Central memory CD8-positive, alpha-beta T cell (primary cell): ENCODE data around the gene CAMTA1.

ENCODE experiments used
- ATAC-seq: fragments of 150-1000 bp; cut with Tn5 transposase; replicated peaks from 2 replicates; pipeline ENCODE4 v1.10.0; 2022; ENCODE audit warnings: mild to moderate bottlenecking, moderate FRiP score, moderate number of reproducible peaks; ENCODE audit not compliant: poor library complexity, severe bottlenecking; ENCODE audit errors: extremely low read depth
- DNase-seq, 2 donors: peaks; one replicate each; pipeline ENCODE4 v3.0.0; 2021; ENCODE audit warnings: low spot score in 2 of 2
- H3K27ac Mint-ChIP-seq: one replicate; pipeline ENCODE4 v1.8.0; 2022; ENCODE audit warnings: low read depth, mild to moderate bottlenecking, moderate library complexity, mixed read lengths
- H3K27me3 Mint-ChIP-seq: one replicate; pipeline ENCODE4 v1.8.0; 2022; ENCODE audit warnings: mixed read lengths
- H3K36me3 Mint-ChIP-seq: one replicate; pipeline ENCODE4 v1.8.0; 2022; ENCODE audit warnings: mild to moderate bottlenecking, moderate library complexity, mixed read lengths; ENCODE audit not compliant: insufficient read depth
- H3K4me1 Mint-ChIP-seq: one replicate; pipeline ENCODE4 v1.8.0; 2022; ENCODE audit warnings: mixed read lengths
- H3K4me3 Mint-ChIP-seq: one replicate; pipeline ENCODE4 v1.8.0; 2022; ENCODE audit warnings: mild to moderate bottlenecking, moderate library complexity, mixed read lengths
- H3K9me3 Mint-ChIP-seq: one replicate; pipeline ENCODE4 v1.8.0; 2022; ENCODE audit warnings: mixed read lengths

The CAMTA1 gene

GRCh38 chr1:7677111-7677510 lies 891.9 kb downstream of the CAMTA1 start:
- Mint-ChIP-seq H3K9me3 (no peaks in the 10 kb centered on the region), H3K4me1 (no peaks in the 10 kb centered on the region), H3K36me3 (no peaks in the 10 kb centered on the region), H3K4me3 (no peak overlapping the region), H3K27ac (no peak overlapping the region), H3K27me3 (peaks cover 21% of the 10 kb centered on the region)
- no peak for DNase-seq
- no peak for ATAC-seq

GRCh38 chr1:7677815-7678214 lies 892.6 kb downstream of the CAMTA1 start:
- H3K36me3 Mint-ChIP-seq: no peaks in the 10 kb centered on the region
- no peak for ATAC-seq

GRCh38 chr1:7678491-7679158 lies 893.4 kb downstream of the CAMTA1 start:
- DNase-seq: no peak

More at GRCh38 chr1:7677815-7678214, 892.6 kb downstream of the CAMTA1 start:
- Mint-ChIP-seq H3K9me3 (no peaks in the 10 kb centered on the region), H3K27me3 (peaks cover 21% of the 10 kb centered on the region), H3K4me3 (no peak overlapping the region), H3K4me1 (no peaks in the 10 kb centered on the region), H3K27ac (no peak overlapping the region)
- DNase-seq: no peak

GRCh38 chr1:7679159-7679872 lies 894.1 kb downstream of the CAMTA1 start:
- Mint-ChIP-seq H3K9me3 (no peaks in the 10 kb centered on the region), H3K4me3 (peak overlapping the region; percentile 65), H3K4me1 (no peaks in the 10 kb centered on the region), H3K27ac (no peak overlapping the region), H3K27me3 (peaks cover 16% of the 10 kb centered on the region), H3K36me3 (no peaks in the 10 kb centered on the region)
- ATAC-seq (no peak), DNase-seq (no peak)

More at GRCh38 chr1:7678491-7679158, 893.4 kb downstream of the CAMTA1 start:
- Mint-ChIP-seq H3K4me1 (no peaks in the 10 kb centered on the region), H3K27ac (no peak overlapping the region), H3K27me3 (peaks cover 21% of the 10 kb centered on the region), H3K4me3 (peak overlapping the region; percentile 65), H3K36me3 (no peaks in the 10 kb centered on the region), H3K9me3 (no peaks in the 10 kb centered on the region)
- ATAC-seq: no peak

- Mint-ChIP-seq H3K9me3 (no peaks in the 10 kb centered on the region), H3K4me1 (no peaks in the 10 kb centered on the region), H3K4me3 (peak overlapping the region; percentile 65), H3K36me3 (no peaks in the 10 kb centered on the region), H3K27me3 (peaks cover 16% of the 10 kb centered on the region), H3K27ac (no peak overlapping the region)
- ATAC-seq: no peak
- DNase-seq: no peak
Measured at GRCh38 chr1:7679873-7680206, 894.6 kb downstream of the CAMTA1 start.

- Mint-ChIP-seq H3K9me3 (no peaks in the 10 kb centered on the region), H3K4me3 (peak overlapping the region; percentile 65), H3K4me1 (no peaks in the 10 kb centered on the region), H3K27me3 (peaks cover 16% of the 10 kb centered on the region), H3K36me3 (no peaks in the 10 kb centered on the region), H3K27ac (no peak overlapping the region)
- peak; percentile 28 for ATAC-seq
- DNase-seq: no peak
Measured at GRCh38 chr1:7680207-7680954, 895.1 kb downstream of the CAMTA1 start.

GRCh38 chr1:7680955-7681268 lies 895.7 kb downstream of the CAMTA1 start:
- ATAC-seq (no peak), DNase-seq (no peak)
- Mint-ChIP-seq H3K27ac (no peak overlapping the region), H3K27me3 (peaks cover 16% of the 10 kb centered on the region), H3K36me3 (no peaks in the 10 kb centered on the region), H3K4me1 (no peaks in the 10 kb centered on the region), H3K9me3 (no peaks in the 10 kb centered on the region), H3K4me3 (peak overlapping the region; percentile 65)

- no peak for ATAC-seq
- Mint-ChIP-seq H3K4me3 (peak overlapping the region; percentile 6), H3K27me3 (peaks cover 20% of the 10 kb centered on the region), H3K4me1 (no peaks in the 10 kb centered on the region), H3K27ac (no peak overlapping the region), H3K36me3 (no peaks in the 10 kb centered on the region), H3K9me3 (no peaks in the 10 kb centered on the region)
- DNase-seq: no peak
Measured at GRCh38 chr1:7681401-7681800, 896.1 kb downstream of the CAMTA1 start.

GRCh38 chr1:7683521-7683920 lies 898.3 kb downstream of the CAMTA1 start:
- ATAC-seq (no peak), DNase-seq (no peak)
- no peaks in the 10 kb centered on the region for H3K9me3 Mint-ChIP-seq
- peaks cover 31% of the 10 kb centered on the region for H3K27me3 Mint-ChIP-seq
- no peak overlapping the region for H3K4me3 Mint-ChIP-seq
- H3K27ac Mint-ChIP-seq: no peak overlapping the region
- H3K36me3 Mint-ChIP-seq: no peaks in the 10 kb centered on the region
- H3K4me1 Mint-ChIP-seq: no peaks in the 10 kb centered on the region

- no peaks in the 10 kb centered on the region for H3K9me3 Mint-ChIP-seq
- DNase-seq (no peak), ATAC-seq (no peak)
- peaks cover 31% of the 10 kb centered on the region for H3K27me3 Mint-ChIP-seq
- no peak overlapping the region for H3K4me3 Mint-ChIP-seq
- peaks cover under 1% of the 10 kb centered on the region for H3K36me3 Mint-ChIP-seq
- H3K4me1 Mint-ChIP-seq: no peaks in the 10 kb centered on the region
- no peak overlapping the region for H3K27ac Mint-ChIP-seq
Measured at GRCh38 chr1:7684132-7684531, 898.9 kb downstream of the CAMTA1 start.

GRCh38 chr1:7684861-7685635 lies 899.8 kb downstream of the CAMTA1 start:
- Mint-ChIP-seq H3K4me3 (no peak overlapping the region), H3K27me3 (peaks cover 31% of the 10 kb centered on the region), H3K4me1 (no peaks in the 10 kb centered on the region), H3K9me3 (no peaks in the 10 kb centered on the region), H3K36me3 (peaks cover 2% of the 10 kb centered on the region), H3K27ac (no peak overlapping the region)
- DNase-seq (no peak), ATAC-seq (no peak)

GRCh38 chr1:7686301-7686850 lies 901.1 kb downstream of the CAMTA1 start:
- Mint-ChIP-seq H3K9me3 (no peaks in the 10 kb centered on the region), H3K4me3 (no peak overlapping the region), H3K36me3 (peaks cover 2% of the 10 kb centered on the region), H3K27me3 (peaks cover 38% of the 10 kb centered on the region), H3K4me1 (no peaks in the 10 kb centered on the region), H3K27ac (no peak overlapping the region)
- no peak for ATAC-seq
- no peak for DNase-seq
